Osteoblast (primary cell): ENCODE results near the gene PLEKHH1. TPM values are rescaled to one million over a fixed set of nuclear protein-coding genes. Genes with fewer than 3 reads are reported as not detected.

Experiments used
- DNase-seq: peaks from one replicate; pipeline ENCODE4 v3.0.0; 2011; ENCODE audit warnings: low spot score, mixed read lengths; ENCODE audit not compliant: insufficient read length; ENCODE audit errors: missing footprints
- H2AFZ ChIP-seq: 2 replicates; pipeline ENCODE4 v1.6.0; 2011; ENCODE audit warnings: mild to moderate bottlenecking, low read length
- H3K27ac ChIP-seq: 2 replicates; pipeline ENCODE4 v1.5.1; 2011; ENCODE audit warnings: mild to moderate bottlenecking, low read depth, low read length, moderate library complexity
- H3K27me3 ChIP-seq: 2 replicates; pipeline ENCODE4 v1.6.0; 2012; ENCODE audit warnings: mild to moderate bottlenecking, control low read depth, inconsistent platforms, low read length, moderate library complexity; ENCODE audit not compliant: insufficient read depth
- H3K36me3 ChIP-seq: 2 replicates; pipeline ENCODE4 v1.5.1; 2011; ENCODE audit warnings: mild to moderate bottlenecking, low read length, control low read depth, moderate library complexity; ENCODE audit not compliant: insufficient read depth
- H3K4me1 ChIP-seq: 2 replicates; pipeline ENCODE4 v1.5.1; 2011; ENCODE audit warnings: mild to moderate bottlenecking, low read length, control low read depth, moderate library complexity; ENCODE audit not compliant: insufficient read depth
- H3K4me2 ChIP-seq: 2 replicates; pipeline ENCODE4 v1.6.0; 2011; ENCODE audit warnings: mild to moderate bottlenecking, low read length; ENCODE audit not compliant: insufficient read depth
- H3K4me3 ChIP-seq: fragments of 200-600 bp; sonication (generic); 3 replicates; pipeline ENCODE4 v1.5.1; 2012; ENCODE audit warnings: mild to moderate bottlenecking, low read length, inconsistent platforms; ENCODE audit not compliant: insufficient read depth
- H3K79me2 ChIP-seq: 2 replicates; pipeline ENCODE4 v1.6.0; 2012; ENCODE audit warnings: mild to moderate bottlenecking, low read length, control low read depth, inconsistent platforms; ENCODE audit not compliant: insufficient read depth
- H3K9me3 ChIP-seq: 2 replicates; pipeline ENCODE4 v1.5.1; 2011; ENCODE audit warnings: low read depth, low read length, control low read depth
- H4K20me1 ChIP-seq: 2 replicates; pipeline ENCODE4 v1.6.0; 2012; ENCODE audit warnings: mild to moderate bottlenecking, low read length, control low read depth; ENCODE audit not compliant: insufficient read depth
- CTCF ChIP-seq: IDR thresholded peaks from 2 replicates; pipeline ENCODE4 v1.5.1; 2011; ENCODE audit warnings: mild to moderate bottlenecking, low read depth, low read length, moderate library complexity; ENCODE audit errors: extremely low read depth
- small RNA-seq: library from RNA; depleted of rRNA; stranded (forward); fragments of <200 nt; gene quantifications from one replicate; pipeline ENCODE3, GENCODE V24; 2012
- total RNA-seq: library from RNA; depleted of rRNA; stranded (reverse); fragments of >200 nt; gene quantifications from 2 replicates; pipeline ENCODE4 v1.2.3, GENCODE V29; 2012

Gene PLEKHH1
- total RNA-seq, 1 donor = 1.1 TPM

GRCh38 chr14:67630938-67631337 lies 97.8 kb downstream of the PLEKHH1 start:
- no peak for TF ChIP-seq CTCF
- H3K4me1 ChIP-seq = no peaks in the 10 kb centered on the region

GRCh38 chr14:67633451-67634147 lies 100.5 kb downstream of the PLEKHH1 start:
- no peaks in the 10 kb centered on the region for H4K20me1 ChIP-seq
- no peaks in the 10 kb centered on the region for H3K4me1 ChIP-seq
- TF ChIP-seq CTCF = no peak
- no peaks in the 10 kb centered on the region for H3K79me2 ChIP-seq
- no peak for DNase-seq
- no peaks in the 10 kb centered on the region for H3K9me3 ChIP-seq
- H3K4me3 ChIP-seq = no peak overlapping the region
- no peak overlapping the region for H3K4me2 ChIP-seq
- H3K27ac ChIP-seq = no peak overlapping the region
- no peaks in the 10 kb centered on the region for H3K36me3 ChIP-seq
- no peak overlapping the region for H2AFZ ChIP-seq
- no peaks in the 10 kb centered on the region for H3K27me3 ChIP-seq

More at GRCh38 chr14:67630938-67631337, 97.8 kb downstream of the PLEKHH1 start:
- H3K79me2 ChIP-seq = no peaks in the 10 kb centered on the region
- H3K4me2 ChIP-seq = no peak overlapping the region
- no peak overlapping the region for H3K4me3 ChIP-seq
- DNase-seq = no peak
- H3K36me3 ChIP-seq = no peaks in the 10 kb centered on the region
- no peaks in the 10 kb centered on the region for H3K9me3 ChIP-seq
- H3K27me3 ChIP-seq = no peaks in the 10 kb centered on the region
- H3K27ac ChIP-seq = no peak overlapping the region
- H4K20me1 ChIP-seq = no peaks in the 10 kb centered on the region
- no peak overlapping the region for H2AFZ ChIP-seq

GRCh38 chr14:67636361-67636919 lies 103.3 kb downstream of the PLEKHH1 start:
- TF ChIP-seq CTCF = no peak
- H3K4me2 ChIP-seq = no peak overlapping the region
- no peaks in the 10 kb centered on the region for H3K36me3 ChIP-seq
- peak; percentile 42 for DNase-seq
- no peak overlapping the region for H3K4me3 ChIP-seq
- H3K27me3 ChIP-seq = no peaks in the 10 kb centered on the region
- H2AFZ ChIP-seq = no peak overlapping the region
- no peaks in the 10 kb centered on the region for H3K4me1 ChIP-seq
- H3K9me3 ChIP-seq = no peaks in the 10 kb centered on the region
- no peaks in the 10 kb centered on the region for H3K79me2 ChIP-seq
- H4K20me1 ChIP-seq = no peaks in the 10 kb centered on the region
- no peak overlapping the region for H3K27ac ChIP-seq

- no peaks in the 10 kb centered on the region for H3K9me3 ChIP-seq
- no peak overlapping the region for H3K27ac ChIP-seq
- DNase-seq = no peak
- H3K4me3 ChIP-seq = no peak overlapping the region
- H4K20me1 ChIP-seq = no peaks in the 10 kb centered on the region
- H3K4me2 ChIP-seq = no peak overlapping the region
- H3K4me1 ChIP-seq = no peaks in the 10 kb centered on the region
- no peaks in the 10 kb centered on the region for H3K79me2 ChIP-seq
- no peak overlapping the region for H2AFZ ChIP-seq
- no peaks in the 10 kb centered on the region for H3K27me3 ChIP-seq
- H3K36me3 ChIP-seq = no peaks in the 10 kb centered on the region
- no peak for TF ChIP-seq CTCF
These were observed 105.6 kb downstream of the PLEKHH1 start for GRCh38 chr14:67638642-67639041.

Small RNA genes within 50 kb of the gene (small RNA-seq; reads per million reads assigned to genes)
- not detected for gene AL132640.3
- not detected for gene RF00019

Other genes with a start within 250 kb of the PLEKHH1 start
- 111 and 140 TPM in 2 replicates for gene ATP6V1D, start 173.5 kb upstream of the PLEKHH1 start, total RNA-seq
- gene EIF2S1, start 173.0 kb upstream of the PLEKHH1 start, total RNA-seq = 127 and 152 TPM in 2 replicates
- 1.2 and 2.5 TPM in 2 replicates for gene PLEK2, start 121.1 kb upstream of the PLEKHH1 start, total RNA-seq
- gene TMEM229B, start 44.6 kb upstream of the PLEKHH1 start, total RNA-seq = 5.8 and 8.3 TPM in 2 replicates
- 15.3 and 16.3 TPM in 2 replicates for gene PIGH, start 67.0 kb downstream of the PLEKHH1 start, total RNA-seq
- gene ARG2, start 86.6 kb downstream of the PLEKHH1 start, total RNA-seq = 11.2 and 13.3 TPM in 2 replicates
- gene VTI1B, start 141.3 kb downstream of the PLEKHH1 start, total RNA-seq = 64.1 and 66.6 TPM in 2 replicates
- 138 and 143 TPM in 2 replicates for gene RDH11, start 162.5 kb downstream of the PLEKHH1 start, total RNA-seq
- gene RDH12, start 168.6 kb downstream of the PLEKHH1 start, total RNA-seq = 0.29 TPM in 1 of 2 replicates, not detected in the other